ENCODE results near the gene CHGA.

DNA sequence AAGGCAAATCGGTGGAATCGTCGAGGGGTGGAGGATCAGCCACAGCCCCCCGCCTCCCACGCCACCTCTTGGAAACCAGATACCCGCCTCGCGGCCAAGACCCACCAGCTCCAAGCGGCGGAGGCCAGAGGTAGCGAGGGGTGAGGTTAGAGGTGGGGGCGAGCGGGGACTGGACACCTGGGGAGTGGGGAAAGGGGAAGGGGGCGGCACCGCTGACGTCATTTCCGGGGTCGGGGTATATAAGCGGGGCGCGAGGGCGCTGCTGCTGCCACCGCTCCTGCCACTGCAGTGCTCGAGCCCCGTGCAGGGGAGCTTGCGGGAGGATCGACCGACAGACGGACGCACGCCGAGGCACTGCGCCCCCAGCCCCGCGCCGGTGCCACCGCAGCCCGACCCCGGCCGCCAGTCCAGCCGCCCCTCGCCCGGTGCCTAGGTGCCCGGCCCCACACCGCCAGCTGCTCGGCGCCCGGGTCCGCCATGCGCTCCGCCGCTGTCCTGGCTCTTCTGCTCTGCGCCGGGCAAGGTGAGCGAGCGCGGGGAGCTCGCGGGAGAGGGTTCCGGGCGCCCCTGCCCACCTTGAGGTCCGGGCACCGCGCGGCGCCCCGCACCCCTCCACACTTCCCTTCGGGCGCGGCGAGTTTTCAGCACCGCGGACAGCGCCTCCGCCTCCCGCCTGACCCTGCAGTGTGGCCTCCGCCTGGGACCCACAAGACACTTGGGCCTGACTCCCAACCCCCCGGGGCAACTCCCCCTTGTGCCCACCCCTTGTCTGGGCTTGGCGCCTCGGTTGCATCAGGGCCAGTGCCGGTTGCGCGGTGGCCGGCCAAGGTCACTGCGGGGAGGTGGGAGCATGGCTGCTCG is at the start of gene CHGA:
- TF ChIP-seq CTCF (IDR thresholded peaks at IDR 0.05) = no peak
- TF ChIP-seq POLR2A (IDR thresholded peaks at IDR 0.05) = no peak

Measured in Peyer's patch (tissue), 4 donors.